GM23338 (cell line): Measurements from ENCODE around the gene LEFTY2. TPM values are rescaled to one million over a fixed set of nuclear protein-coding genes. Genes with fewer than 3 reads are reported as not detected.
"Not testable (repeated sequence)": the region's sequence is repeated elsewhere in the genome, so short reads cannot be mapped to it uniquely, and the experiment has no call there.

ENCODE experiments used
- ATAC-seq: fragments of 200-7000 bp; cut with Tn5 transposase; 3 replicates; pipeline ENCODE4 v1.9.1; 2020
- DNase-seq: peaks from one replicate; pipeline ENCODE4 v3.0.0-alpha.2; 2015; ENCODE audit warnings: low spot score
- H2AFZ ChIP-seq: fragments of 200-600 bp; sonication (generic); 2 replicates; pipeline ENCODE4 v1.8.0; 2016; ENCODE audit warnings: antibody characterized with exemption, mild to moderate bottlenecking, moderate library complexity
- H3F3A ChIP-seq: fragments of 200-600 bp; sonication (generic); replicated peaks from 2 replicates; pipeline ENCODE4 v1.8.0; 2017; ENCODE audit warnings: antibody characterized with exemption, mixed run types, low read depth
- H3K27ac ChIP-seq: fragments of 200-600 bp; sonication (generic); 2 replicates; pipeline ENCODE4 v1.6.1; 2016; ENCODE audit warnings: low read depth
- H3K27me3 ChIP-seq: fragments of 200-600 bp; sonication (generic); 2 replicates; pipeline ENCODE4 v1.8.0; 2016; ENCODE audit warnings: mild to moderate bottlenecking, mixed run types, moderate library complexity; ENCODE audit not compliant: insufficient read depth
- H3K36me3 ChIP-seq: fragments of 200-600 bp; sonication (generic); 2 replicates; pipeline ENCODE4 v1.8.0; 2016; ENCODE audit warnings: mild to moderate bottlenecking; ENCODE audit not compliant: insufficient read depth
- H3K4me1 ChIP-seq: fragments of 200-600 bp; sonication (generic); 2 replicates; pipeline ENCODE4 v1.8.0; 2016; ENCODE audit warnings: mild to moderate bottlenecking, moderate library complexity; ENCODE audit not compliant: insufficient read depth
- H3K4me2 ChIP-seq: fragments of 200-600 bp; sonication (generic); 2 replicates; pipeline ENCODE4 v1.7.1; 2017; ENCODE audit warnings: mixed run types
- H3K4me3 ChIP-seq: fragments of 200-600 bp; sonication (generic); 2 replicates; pipeline ENCODE4 v1.6.1; 2016; ENCODE audit warnings: mixed run types
- H3K79me2 ChIP-seq: fragments of 200-600 bp; sonication (generic); replicated peaks from 2 replicates; pipeline ENCODE4 v1.8.0; 2017; ENCODE audit warnings: mild to moderate bottlenecking; ENCODE audit not compliant: insufficient read depth
- H3K9me2 ChIP-seq: fragments of 200-600 bp; sonication (generic); 2 replicates; pipeline ENCODE4 v1.8.0; 2017; ENCODE audit not compliant: insufficient read depth
- H4K20me1 ChIP-seq: fragments of 200-600 bp; sonication (generic); replicated peaks from 2 replicates; pipeline ENCODE4 v1.8.0; 2017; ENCODE audit warnings: mild to moderate bottlenecking; ENCODE audit not compliant: insufficient read depth
- H3K27ac Mint-ChIP-seq: 2 replicates; pipeline ENCODE4 v1.8.0; 2020; ENCODE audit warnings: inconsistent platforms, mild to moderate bottlenecking, moderate library complexity, mixed read lengths
- H3K27me3 Mint-ChIP-seq: 3 replicates; pipeline ENCODE4 v1.8.0; 2022; ENCODE audit warnings: low read depth, mild to moderate bottlenecking, moderate library complexity, mixed read lengths, inconsistent platforms; ENCODE audit not compliant: insufficient read depth, poor library complexity
- H3K36me3 Mint-ChIP-seq: 3 replicates; pipeline ENCODE4 v1.8.0; 2021; ENCODE audit warnings: low read depth, mild to moderate bottlenecking, inconsistent platforms, moderate library complexity, mixed read lengths
- H3K4me1 Mint-ChIP-seq: 3 replicates; pipeline ENCODE4 v1.8.0; 2020; ENCODE audit warnings: mild to moderate bottlenecking, inconsistent platforms, mixed read lengths
- H3K4me3 Mint-ChIP-seq: 3 replicates; pipeline ENCODE4 v1.8.0; 2021; ENCODE audit warnings: moderate library complexity, mild to moderate bottlenecking, inconsistent platforms, mixed read lengths
- H3K9me3 Mint-ChIP-seq: 3 replicates; pipeline ENCODE4 v1.8.0; 2020; ENCODE audit warnings: moderate library complexity, mild to moderate bottlenecking, inconsistent platforms, mixed read lengths
- CREB1 ChIP-seq: fragments of 250-450 bp; sonication (Bioruptor Pico); IDR thresholded peaks from 2 replicates; pipeline ENCODE4 v1.5.0; 2020; ENCODE audit warnings: low read depth, mild to moderate bottlenecking, moderate library complexity
- EZH2phosphoT487 ChIP-seq: fragments of 200-600 bp; sonication (generic); IDR thresholded peaks from one replicate; pipeline ENCODE4 v1.8.1; 2018; ENCODE audit warnings: antibody characterized with exemption; ENCODE audit not compliant: unreplicated experiment
- POLR2AphosphoS5 ChIP-seq: IDR thresholded peaks from 2 replicates; pipeline ENCODE4 v1.6.1; 2016; ENCODE audit warnings: antibody characterized with exemption, low read depth
- ZNF114 ChIP-seq: fragments of 250-450 bp; sonication (Bioruptor Pico); IDR thresholded peaks from 2 replicates; pipeline ENCODE4 v1.5.0; 2020; ENCODE audit warnings: mild to moderate bottlenecking, moderate library complexity
- microRNA-seq: library from miRNA; unstranded; fragments of <30 nt; microRNA quantifications from one replicate; pipeline ENCODE4, GENCODE V29; 2017
- polyA plus RNA-seq: library from polyadenylated mRNA; unstranded; fragments of >200 nt; fragmentation: Nextera tagmentation; extraction: Ambion mirVana; gene quantifications from 2 replicates; pipeline ENCODE4 v1.2.1, GENCODE V29; 2016
- small RNA-seq: library from RNA; depleted of rRNA; stranded (forward); fragments of <200 nt; gene quantifications from one replicate; pipeline ENCODE3, GENCODE V24; 2014; ENCODE audit warnings: low replicate concordance
- total RNA-seq: library from RNA; depleted of rRNA; stranded (reverse); fragments of >200 nt; shearing (Covaris generic); gene quantifications from 2 replicates; pipeline ENCODE4 v1.2.3, GENCODE V29; 2014; rRNA removed

Gene LEFTY2
- total and polyA plus RNA-seq, 2 experiments from 2014 or later, result 8.3 to 12.4 TPM

- peak; percentile 57 for DNase-seq
- H3K27me3 ChIP-seq, H3K36me3 ChIP-seq, H3K79me2 ChIP-seq, H3K27ac Mint-ChIP-seq, H3K36me3 Mint-ChIP-seq, H2AFZ ChIP-seq, H4K20me1 ChIP-seq, H3K9me3 Mint-ChIP-seq, H3K9me2 ChIP-seq: not testable (repeated sequence)
- Histone ChIP-seq H3K4me1 (peaks cover 33% of the 10 kb centered on the region), H3K4me2 (peak overlapping the region; percentile 81), H3F3A (peaks cover 18% of the 10 kb centered on the region), H3K4me3 (peak overlapping the region; percentile 55), H3K27ac (0 out of 2 replicates have a peak overlapping the region, but pooled peaks have one; percentile 50)
- Mint-ChIP-seq H3K27me3 (peaks cover 26% of the 10 kb centered on the region), H3K4me1 (peaks cover 43% of the 10 kb centered on the region), H3K4me3 (peak overlapping the region; percentile 62)
- ATAC-seq, result peak; percentile 57
Measured at GRCh38 chr1:225887554-225888288, 53.3 kb downstream of the LEFTY2 start.

GRCh38 chr1:225887030-225887314 is 54.0 kb downstream of the LEFTY2 start:
- no peaks in the 10 kb centered on the region for H3K9me3 Mint-ChIP-seq
- ATAC-seq (no peak), DNase-seq (no peak)
- peak overlapping the region; percentile 81 for H3K4me2 ChIP-seq
- no peak overlapping the region for H2AFZ ChIP-seq
- peaks cover 9% of the 10 kb centered on the region; the same call in 1 of the 2 replicates for H3K79me2 ChIP-seq
- no peaks in the 10 kb centered on the region for H3K36me3 Mint-ChIP-seq
- peaks cover 26% of the 10 kb centered on the region for H3K27me3 Mint-ChIP-seq
- peak overlapping the region; percentile 62 for H3K4me3 Mint-ChIP-seq
- H3K27me3 ChIP-seq, result no peaks in the 10 kb centered on the region
- H4K20me1 ChIP-seq, result no peaks in the 10 kb centered on the region
- peak overlapping the region; percentile 55; the same call in 1 of the 2 replicates for H3K4me3 ChIP-seq
- TF ChIP-seq POLR2AphosphoS5 (no peak), ZNF114 (CRISPR knock-in tag) (no peak), EZH2phosphoT487 (no peak), CREB1 (no peak)
- no peaks in the 10 kb centered on the region for H3K9me2 ChIP-seq
- H3K36me3 ChIP-seq, result no peaks in the 10 kb centered on the region
- H3K4me1 Mint-ChIP-seq, result peaks cover 43% of the 10 kb centered on the region
- H3F3A ChIP-seq, result peaks cover 18% of the 10 kb centered on the region
- no peak overlapping the region for H3K27ac Mint-ChIP-seq
- no peak overlapping the region for H3K27ac ChIP-seq
- peaks cover 33% of the 10 kb centered on the region for H3K4me1 ChIP-seq

Small RNA genes lying within 50 kb of the gene (microRNA-seq; reads per million reads assigned to microRNA genes)
- not detected for gene MIR6741

Small RNA genes lying within 50 kb of the gene (small RNA-seq; reads per million reads assigned to genes)
- gene AL117348.1, result not detected
- gene NDUFA3P3, result not detected

Other genes with a start within 250 kb of the LEFTY2 start
- 640 and 749 TPM in 2 replicates for gene SRP9, start 163.4 kb downstream of the LEFTY2 start, total RNA-seq
- 590 and 728 TPM in 2 replicates for gene SRP9, start 163.4 kb downstream of the LEFTY2 start, polyA plus RNA-seq
- 46.5 and 47.0 TPM in 2 replicates for gene EPHX1, start 131.1 kb downstream of the LEFTY2 start, total RNA-seq
- 15.3 and 17.3 TPM in 2 replicates for gene EPHX1, start 131.1 kb downstream of the LEFTY2 start, polyA plus RNA-seq
- 61.8 and 76.9 TPM in 2 replicates for gene TMEM63A, start 58.8 kb downstream of the LEFTY2 start, total RNA-seq
- gene TMEM63A, start 58.8 kb downstream of the LEFTY2 start, polyA plus RNA-seq, result 24.3 and 31.7 TPM in 2 replicates
- 65.4 and 67.1 TPM in 2 replicates for gene LEFTY1, start 52.1 kb downstream of the LEFTY2 start, total RNA-seq
- 25.7 and 27.5 TPM in 2 replicates for gene LEFTY1, start 52.1 kb downstream of the LEFTY2 start, polyA plus RNA-seq
- 96.7 and 109 TPM in 2 replicates for gene PYCR2, start 17.0 kb downstream of the LEFTY2 start, total RNA-seq
- 89.1 and 95.1 TPM in 2 replicates for gene PYCR2, start 17.0 kb downstream of the LEFTY2 start, polyA plus RNA-seq
- gene SDE2, start 58.1 kb upstream of the LEFTY2 start, total RNA-seq, result 25.6 and 26.9 TPM in 2 replicates
- 10.6 and 11.3 TPM in 2 replicates for gene SDE2, start 58.1 kb upstream of the LEFTY2 start, polyA plus RNA-seq
- 913 and 938 TPM in 2 replicates for gene H3-3A, start 121.5 kb upstream of the LEFTY2 start, total RNA-seq
- gene H3-3A, start 121.5 kb upstream of the LEFTY2 start, polyA plus RNA-seq, result 2,407 and 2,643 TPM in 2 replicates
- 36.2 and 37.2 TPM in 2 replicates for gene ACBD3, start 245.5 kb upstream of the LEFTY2 start, total RNA-seq
- gene ACBD3, start 245.5 kb upstream of the LEFTY2 start, polyA plus RNA-seq, result 17.1 and 17.9 TPM in 2 replicates